Measurements from ENCODE around the gene RAPGEF4. TPM values are rescaled to one million over a fixed set of nuclear protein-coding genes. Genes with fewer than 3 reads are reported as not detected.

Gene RAPGEF4
- total and polyA plus RNA-seq, 9 of the 15 experiments (the other 6 are each of a cell fraction or from before 2014, with no cell fraction given) = 0.04 to 0.33 (median 0.13) TPM; not detected in 6

DNA sequence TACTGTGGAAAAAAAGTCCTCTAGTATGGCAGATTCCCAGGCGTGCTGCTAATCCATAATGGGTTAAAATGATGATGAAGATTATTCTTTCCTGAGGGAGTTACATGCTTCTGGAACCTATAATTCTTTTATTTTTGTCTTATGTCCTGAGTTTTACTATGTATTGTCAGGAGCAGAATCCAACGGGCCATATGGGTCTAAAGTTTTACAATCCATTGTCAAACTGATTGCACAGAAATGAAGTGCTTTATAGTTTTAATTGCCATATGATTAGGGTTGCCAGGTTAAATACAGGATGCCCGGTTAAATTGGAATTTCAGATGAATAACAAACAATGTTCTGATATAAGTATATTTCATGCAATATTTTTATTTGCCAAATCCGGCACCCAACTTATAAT lies 239.1 kb downstream of the RAPGEF4 start (continued):
- TF ChIP-seq, protein P1, sequence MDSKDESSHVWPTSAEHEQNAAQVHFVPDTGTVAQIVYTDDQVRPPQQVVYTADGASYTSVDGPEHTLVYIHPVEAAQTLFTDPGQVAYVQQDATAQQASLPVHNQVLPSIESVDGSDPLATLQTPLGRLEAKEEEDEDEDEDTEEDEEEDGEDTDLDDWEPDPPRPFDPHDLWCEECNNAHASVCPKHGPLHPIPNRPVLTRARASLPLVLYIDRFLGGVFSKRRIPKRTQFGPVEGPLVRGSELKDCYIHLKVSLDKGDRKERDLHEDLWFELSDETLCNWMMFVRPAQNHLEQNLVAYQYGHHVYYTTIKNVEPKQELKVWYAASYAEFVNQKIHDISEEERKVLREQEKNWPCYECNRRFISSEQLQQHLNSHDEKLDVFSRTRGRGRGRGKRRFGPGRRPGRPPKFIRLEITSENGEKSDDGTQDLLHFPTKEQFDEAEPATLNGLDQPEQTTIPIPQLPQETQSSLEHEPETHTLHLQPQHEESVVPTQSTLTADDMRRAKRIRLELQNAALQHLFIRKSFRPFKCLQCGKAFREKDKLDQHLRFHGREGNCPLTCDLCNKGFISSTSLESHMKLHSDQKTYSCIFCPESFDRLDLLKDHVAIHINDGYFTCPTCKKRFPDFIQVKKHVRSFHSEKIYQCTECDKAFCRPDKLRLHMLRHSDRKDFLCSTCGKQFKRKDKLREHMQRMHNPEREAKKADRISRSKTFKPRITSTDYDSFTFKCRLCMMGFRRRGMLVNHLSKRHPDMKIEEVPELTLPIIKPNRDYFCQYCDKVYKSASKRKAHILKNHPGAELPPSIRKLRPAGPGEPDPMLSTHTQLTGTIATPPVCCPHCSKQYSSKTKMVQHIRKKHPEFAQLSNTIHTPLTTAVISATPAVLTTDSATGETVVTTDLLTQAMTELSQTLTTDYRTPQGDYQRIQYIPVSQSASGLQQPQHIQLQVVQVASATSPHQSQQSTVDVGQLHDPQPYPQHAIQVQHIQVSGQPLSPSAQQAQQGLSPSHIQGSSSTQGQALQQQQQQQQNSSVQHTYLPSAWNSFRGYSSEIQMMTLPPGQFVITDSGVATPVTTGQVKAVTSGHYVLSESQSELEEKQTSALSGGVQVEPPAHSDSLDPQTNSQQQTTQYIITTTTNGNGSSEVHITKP (IDR thresholded peaks at IDR 0.05; ENCODE audit: partially characterized antibody) = no peak
- no peak for TF ChIP-seq TAF9B (IDR thresholded peaks at IDR 0.05; ENCODE audit: partially characterized antibody)
- TF ChIP-seq, protein P2, sequence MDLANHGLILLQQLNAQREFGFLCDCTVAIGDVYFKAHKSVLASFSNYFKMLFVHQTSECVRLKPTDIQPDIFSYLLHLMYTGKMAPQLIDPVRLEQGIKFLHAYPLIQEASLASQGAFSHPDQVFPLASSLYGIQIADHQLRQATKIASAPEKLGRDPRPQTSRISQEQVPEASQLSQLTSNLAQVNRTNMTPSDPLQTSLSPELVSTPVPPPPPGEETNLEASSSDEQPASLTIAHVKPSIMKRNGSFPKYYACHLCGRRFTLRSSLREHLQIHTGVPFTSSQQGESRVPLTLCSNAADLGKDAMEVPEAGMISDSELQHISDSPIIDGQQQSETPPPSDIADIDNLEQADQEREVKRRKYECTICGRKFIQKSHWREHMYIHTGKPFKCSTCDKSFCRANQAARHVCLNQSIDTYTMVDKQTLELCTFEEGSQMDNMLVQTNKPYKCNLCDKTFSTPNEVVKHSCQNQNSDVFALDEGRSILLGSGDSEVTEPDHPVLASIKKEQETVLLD (IDR thresholded peaks at IDR 0.05) = no peak
- TF ChIP-seq ZNF707 (CRISPR knock-in tag; conservative IDR thresholded peaks at IDR 0.05) = no peak
- no peak for TF ChIP-seq NEUROD1 (IDR thresholded peaks at IDR 0.05; ENCODE audit: borderline replicate concordance, low read depth, low read length, partially characterized antibody)
- TF ChIP-seq GABPB1 (CRISPR knock-in tag; IDR thresholded peaks at IDR 0.05) = no peak
- TF ChIP-seq ZNF830 (CRISPR knock-in tag; IDR thresholded peaks at IDR 0.05) = no peak

Data from K562 (cell line).